Measurements from ENCODE around the gene MAPK10.
A peak's percentile ranks its signal among the peaks of the same experiment; 100 is the strongest.

Gene MAPK10

DNA sequence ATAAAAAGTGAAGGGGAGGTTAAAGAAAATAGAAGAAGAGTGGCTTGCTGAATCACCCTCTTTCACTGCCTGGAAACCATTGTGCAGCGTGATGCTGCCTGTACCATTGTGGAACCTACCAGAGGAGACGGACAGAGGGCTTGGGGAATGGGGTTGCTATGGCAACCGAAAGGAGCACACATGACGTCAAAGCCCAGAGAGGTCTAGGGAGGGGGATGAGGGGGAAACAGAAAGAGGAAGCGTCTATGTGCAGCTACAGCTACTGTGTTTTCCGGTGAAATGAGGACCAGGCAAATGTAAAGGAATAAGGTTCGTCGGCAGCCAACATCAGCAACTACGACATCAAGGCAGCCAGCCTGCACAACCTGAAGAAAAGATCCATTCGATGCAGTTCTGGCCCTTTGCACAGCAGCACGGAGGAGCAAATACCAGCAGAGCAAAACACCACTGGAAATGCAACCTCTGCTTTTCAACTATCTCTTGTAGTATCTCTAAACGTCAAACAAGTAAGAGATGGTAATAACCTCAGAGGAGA, at the start of gene MAPK10:
Gene MAPK10 (minus strand): TSS at position 110 of the 535 bp plus-strand sequence.
- peak; percentile 90 for DNase-seq

DNA sequence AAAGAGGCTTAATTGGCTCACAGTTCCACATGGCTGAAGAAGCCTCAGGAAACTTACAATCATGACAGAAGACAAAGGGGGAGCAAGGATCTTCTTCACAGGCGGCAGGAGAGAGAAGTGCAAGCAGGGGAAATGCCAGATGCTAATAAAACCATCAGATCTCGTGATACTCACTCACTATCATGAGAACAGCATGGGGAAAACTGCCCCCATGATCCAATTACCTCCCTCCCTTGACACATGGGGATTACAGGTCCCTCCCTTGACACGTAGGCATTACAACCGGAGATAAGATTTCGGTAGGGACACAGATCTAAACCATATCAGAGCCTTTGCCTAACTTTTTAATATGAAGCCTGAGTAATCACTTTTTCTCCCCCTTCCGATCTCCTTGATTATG, 43.7 kb upstream of the MAPK10 start:
- DNase-seq: no peak

DNA sequence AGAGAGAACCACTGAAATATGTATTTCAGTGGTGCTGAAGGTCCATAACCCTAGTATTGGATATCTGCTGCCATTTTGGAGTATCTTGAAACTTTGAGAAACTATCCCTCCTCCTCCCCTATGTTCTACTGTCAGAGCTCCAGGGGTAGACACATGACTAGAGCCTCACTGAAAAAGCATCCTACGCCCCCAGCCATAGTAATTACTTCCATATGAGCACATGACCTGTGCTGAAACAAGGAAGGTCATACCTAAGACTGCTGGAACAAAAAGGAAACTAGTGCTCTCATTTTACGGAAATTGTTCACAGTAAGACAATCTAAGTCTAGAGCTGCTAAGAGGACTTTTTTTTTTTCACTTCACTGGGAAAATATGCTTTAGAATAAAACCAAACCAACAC, 42.0 kb upstream of the MAPK10 start:
- DNase-seq: no peak

DNA sequence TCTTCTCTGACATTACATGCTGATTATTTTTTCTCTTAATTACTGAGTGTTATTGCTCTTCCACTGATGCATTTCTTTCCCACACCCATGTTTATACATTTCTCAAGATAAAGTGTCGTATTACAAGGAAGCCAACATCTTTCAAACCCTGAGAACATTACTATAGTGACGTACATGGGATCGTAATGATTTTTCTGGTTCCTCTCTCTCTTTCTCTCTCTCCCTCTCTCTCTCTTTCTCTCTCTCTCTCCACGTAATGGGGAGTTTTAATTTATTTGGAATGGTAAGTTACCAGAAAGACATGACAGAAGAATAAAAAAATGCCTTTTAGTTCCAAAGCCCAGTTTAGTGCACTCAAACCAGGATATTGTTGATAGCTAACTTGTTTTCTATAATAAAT, 40.4 kb upstream of the MAPK10 start:
- DNase-seq: no peak

DNA sequence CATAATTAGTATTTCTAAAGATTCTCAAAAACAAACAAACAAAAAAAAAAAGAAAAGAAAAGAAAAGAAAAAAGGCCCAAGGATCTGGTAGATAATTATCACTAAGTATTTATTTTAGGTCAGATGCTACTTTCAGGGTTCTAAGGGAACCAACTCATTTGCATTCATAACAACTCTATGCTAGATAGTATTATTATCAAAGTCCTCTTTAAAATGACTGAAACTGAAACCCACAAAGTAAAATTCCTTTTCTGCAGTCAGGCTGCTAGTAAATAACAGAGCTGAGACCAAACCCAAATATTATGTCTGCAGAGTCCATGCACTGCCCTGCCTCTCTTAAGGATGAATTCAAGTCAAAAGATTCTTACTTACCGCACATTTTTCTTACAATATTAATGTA, 38.3 kb upstream of the MAPK10 start:
- no peak for DNase-seq

DNA sequence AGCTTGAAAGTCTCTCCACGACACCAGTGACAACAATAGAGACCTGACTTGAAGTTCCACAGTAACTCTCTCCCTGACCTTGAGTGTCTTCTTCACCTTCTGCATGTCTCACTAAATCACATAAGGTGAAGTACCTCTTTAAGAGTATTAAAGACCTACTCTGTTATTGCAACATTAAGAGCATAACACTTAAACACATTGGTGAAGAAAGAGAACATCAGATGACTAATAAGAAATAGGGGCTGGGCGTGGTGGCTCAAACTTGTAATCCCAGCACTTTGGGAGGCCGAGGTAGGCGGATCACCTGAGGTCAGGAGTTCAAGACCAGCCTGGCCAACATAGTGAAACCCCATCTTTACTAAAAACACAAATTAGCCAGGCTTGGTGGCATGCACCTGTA, 33.9 kb upstream of the MAPK10 start:
- DNase-seq: no peak

DNA sequence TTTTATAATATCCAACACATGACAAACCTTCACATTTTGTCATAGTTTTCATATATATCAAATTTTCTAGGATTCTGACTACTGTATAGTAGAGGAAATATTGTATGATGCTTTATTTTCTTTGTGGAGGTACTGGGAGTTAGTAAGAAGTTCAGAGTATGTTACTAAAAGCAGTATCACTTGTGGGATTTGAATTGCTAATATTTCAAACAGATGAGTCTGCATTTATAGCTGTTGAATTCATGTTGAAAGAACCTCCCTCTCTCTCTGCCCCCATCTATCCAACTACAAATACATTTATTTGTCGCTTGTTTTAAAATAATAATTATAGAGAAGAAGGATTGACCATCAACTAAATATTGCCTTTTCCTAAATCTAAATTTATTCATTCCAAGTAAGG, 29.8 kb upstream of the MAPK10 start:
- DNase-seq: no peak

DNA sequence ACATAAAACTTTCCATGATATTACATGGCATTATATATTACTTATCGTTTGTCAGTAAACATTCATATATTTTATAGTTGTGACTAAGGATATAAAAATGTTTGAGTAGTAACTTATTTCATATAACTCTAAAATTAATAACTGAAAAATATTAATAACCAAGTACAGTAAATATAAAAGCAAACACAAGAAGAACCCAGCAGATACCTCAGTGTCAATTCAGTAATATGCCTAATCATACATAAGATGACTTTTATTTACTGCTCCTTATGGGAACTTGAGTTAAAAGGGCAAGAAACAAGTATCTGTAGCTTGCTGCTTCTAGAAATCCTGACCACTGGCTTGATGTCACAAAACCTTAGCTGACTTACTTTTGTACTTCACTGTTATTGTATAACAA, 28.4 kb upstream of the MAPK10 start:
- no peak for DNase-seq

DNA sequence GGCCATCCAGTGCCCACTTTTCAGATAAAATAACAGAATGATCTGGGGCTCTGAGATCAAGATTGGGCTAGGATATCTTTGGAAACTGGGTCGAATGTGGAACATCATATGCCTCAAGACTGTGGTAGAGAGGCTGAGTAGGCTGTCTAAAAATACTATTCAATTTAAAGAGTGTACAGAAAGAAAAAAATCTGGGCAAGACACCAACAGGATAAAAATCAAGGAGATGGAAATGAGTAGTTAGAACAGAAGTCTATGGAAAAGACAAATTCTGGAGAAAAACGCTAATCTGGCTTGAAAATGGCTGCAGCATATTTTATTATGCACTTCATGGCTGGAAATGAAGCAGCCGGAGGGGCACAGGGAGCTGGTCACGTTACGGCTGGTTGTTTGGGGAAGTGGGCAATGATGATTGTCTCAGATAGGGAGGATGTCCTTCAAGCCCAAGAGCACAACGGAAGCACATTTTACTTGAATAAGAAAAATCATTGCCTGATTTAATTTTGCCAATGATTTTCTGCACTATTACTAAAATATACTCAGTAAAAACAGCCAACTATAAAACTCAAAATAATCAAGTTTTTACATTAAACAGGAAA, 27.1 kb upstream of the MAPK10 start:
- no peak for DNase-seq

DNA sequence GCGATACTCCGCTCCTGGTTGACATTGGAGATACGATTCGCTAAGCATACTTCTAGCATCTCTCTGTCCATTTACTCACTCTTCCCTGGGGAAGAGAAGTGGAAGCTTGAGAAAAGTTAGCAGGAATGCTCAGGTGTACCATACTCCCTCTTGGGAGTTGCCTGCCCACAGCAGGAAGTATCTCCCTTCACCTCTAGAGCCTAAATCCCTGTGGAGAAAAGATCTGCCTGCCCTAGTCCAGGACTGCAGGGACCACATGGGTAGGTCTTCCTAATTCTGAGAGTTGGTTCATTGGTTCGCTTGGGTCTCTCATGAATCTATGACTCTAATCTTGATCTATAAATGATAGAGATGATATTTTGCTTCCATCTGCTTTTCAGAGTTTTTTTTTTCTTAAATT, 26.3 kb upstream of the MAPK10 start:
- no peak for DNase-seq

DNA sequence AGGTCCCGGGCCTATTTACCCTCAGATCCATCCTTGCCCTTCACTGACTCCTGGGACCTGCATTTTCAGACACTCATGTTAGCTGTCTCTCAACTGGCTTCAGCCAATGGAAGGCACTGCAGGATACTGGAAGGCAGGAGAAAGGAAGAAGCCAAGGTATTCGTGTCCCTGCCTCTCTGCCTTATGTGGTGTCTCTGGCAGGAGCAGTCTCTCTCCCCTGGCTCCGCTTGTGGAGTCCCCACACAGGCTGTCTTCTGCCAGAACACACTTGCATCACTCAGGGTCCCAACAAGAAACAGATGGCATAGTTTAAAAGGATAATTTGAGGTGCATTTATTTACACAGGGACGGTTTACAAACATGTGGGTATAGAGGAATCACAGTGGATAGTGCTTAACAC, 21.6 kb upstream of the MAPK10 start:
- DNase-seq: no peak

DNA sequence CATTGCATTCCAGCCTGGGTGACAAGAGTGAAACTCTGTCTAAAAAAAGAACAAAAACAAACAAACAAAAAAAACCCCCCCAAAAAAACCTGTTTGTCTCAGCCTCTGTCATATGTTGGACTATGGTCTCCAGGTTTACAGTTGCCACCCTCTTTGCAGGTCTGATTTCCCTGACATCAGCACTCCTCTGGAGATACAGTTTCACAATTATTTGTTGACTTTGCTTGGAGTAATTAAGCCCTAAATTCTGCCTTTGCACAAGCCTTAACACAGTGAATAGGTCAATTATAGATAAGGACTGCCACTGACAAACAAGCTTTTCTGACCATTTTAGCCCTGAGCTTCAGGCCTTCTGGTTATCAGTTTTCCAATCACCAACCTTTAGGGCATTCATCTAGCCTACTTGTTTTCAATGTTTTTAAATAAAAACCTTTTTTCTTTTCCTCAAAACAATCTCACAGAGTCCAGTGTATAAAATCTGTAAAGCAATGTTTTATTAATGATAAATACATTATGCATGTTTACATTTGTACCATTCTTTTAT, 20.4 kb upstream of the MAPK10 start:
- no peak for DNase-seq

DNA sequence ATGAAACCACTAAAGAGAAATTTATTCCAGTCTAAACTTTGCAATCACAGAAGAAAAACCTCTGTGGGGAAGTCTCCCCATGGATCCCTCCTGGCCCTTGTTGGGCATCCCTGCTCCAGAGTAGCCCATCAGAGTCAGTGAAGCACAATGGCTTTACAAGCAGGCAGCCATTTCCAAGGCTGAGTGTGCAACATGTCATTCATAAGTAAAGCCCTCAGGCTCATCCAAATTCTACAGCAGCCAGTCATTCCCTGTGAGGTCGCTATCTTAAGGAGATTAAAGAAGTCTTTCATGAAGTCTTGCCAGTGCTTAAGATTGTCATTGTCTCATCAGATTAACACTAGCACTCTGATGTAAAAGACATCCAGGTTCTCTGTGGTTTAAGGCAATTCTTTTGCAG, 17.0 kb upstream of the MAPK10 start:
- no peak for DNase-seq

DNA sequence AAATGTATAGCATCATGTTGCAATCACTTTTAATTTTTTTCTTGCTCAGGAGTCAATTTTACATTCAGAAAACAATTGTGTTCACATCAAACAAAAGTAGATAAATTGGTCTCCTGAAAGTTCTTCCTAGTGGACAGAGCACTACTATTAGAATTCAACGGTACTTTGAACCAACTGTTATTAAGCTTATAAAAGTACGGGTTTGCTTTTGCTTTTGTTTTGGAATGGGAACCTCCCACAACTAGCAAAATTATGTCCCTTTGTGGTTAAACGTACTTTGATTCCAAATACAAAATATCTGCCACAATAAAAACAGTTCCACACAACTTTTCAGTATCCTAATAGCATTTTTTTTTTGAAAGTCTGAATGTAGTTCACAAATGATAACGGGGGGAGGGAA, 8.6 kb upstream of the MAPK10 start:
- DNase-seq: no peak

DNA sequence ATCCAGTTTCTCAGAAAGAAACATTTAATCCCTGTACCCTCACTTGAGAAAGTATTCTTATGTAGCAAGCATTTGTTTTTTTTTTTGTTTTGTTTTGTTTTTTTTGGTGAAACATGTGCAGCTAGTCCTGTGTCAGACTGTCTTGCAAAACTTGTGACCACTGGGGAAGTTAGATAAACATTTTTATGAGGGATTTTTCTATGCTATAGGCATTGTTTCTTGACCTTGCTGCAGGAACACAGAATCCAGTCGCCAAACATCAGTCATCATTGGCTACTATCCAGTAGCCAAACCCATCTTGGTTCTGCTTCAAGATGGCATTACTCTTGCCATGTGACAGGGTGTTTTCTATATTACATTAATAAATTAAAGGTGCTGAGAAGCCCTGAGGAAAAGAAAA, 7.7 kb upstream of the MAPK10 start:
- no peak for DNase-seq

DNA sequence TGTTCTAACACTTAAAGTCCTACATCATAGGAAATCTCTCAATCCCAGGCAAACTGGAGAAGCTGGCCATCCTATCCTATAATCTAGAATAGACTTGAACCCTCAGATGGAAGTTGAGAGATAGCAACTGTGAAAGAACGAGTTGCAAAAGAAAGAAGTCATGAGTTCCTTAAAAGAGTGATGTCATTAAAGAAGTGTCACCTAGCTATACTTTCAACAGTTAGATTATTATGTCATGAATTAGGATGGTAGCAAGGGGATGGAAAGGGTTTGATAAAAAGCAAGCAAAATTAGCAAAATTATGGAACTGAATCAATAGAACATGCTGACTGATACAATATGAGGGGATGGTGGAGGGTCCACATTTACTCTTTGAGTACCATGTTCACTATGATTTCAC, 7.1 kb upstream of the MAPK10 start:
- no peak for DNase-seq

DNA sequence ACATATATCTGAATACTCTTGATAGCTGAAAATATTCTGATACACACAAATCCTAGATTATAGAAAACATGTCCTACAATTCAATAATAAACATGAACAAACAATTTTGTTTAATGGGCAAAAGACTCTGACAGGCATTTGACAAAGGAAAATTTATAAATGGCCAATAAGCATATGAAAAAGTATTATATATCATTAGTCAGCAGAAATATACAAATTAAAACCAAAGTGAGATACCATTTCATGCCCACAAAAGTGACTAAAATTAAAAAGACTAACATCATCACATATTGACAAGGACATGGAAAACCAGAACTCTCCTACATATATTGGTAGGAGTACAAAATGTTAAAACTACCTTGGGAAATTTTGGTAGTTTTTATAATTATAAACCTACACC, 2.7 kb upstream of the MAPK10 start:
- no peak for DNase-seq

DNA sequence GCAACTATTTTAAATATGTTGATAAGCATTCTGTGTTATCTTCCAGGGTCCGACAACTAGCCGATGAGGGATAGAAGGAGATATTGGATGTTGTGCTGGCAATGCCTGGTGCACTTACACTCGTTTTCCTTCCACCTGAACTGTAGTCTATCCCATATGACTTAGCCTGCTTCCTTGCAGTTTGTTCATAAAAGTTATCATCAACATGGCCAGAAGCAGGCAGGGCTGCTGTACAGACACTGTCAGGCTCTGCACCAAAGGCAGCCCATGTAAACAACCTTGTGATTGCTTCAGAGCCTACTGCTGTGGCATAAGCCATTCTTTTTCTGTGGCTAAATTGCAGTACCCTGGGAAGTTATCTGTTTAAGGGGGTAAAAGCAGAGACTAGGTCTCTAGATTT, 1.6 kb downstream of the MAPK10 start:
- DNase-seq: no peak

DNA sequence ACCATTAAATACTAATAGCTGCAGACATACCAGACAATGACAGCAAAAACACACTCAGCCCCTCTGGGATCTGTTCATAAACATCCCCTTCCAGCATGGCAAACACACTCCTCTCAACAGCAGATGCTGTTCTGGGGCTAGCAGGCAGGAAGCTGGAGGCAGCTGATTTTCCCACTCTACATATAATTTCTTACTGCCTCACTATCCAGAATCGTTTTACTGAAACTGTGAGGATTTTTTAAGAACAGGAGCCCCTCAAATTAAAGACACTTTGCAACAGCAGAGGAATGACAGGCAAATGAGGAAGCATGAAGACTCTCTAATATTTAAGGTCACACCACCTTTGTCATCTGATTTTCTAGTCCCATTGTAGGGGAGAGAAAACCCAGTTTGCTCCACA, 2.2 kb downstream of the MAPK10 start:
- DNase-seq: no peak

DNA sequence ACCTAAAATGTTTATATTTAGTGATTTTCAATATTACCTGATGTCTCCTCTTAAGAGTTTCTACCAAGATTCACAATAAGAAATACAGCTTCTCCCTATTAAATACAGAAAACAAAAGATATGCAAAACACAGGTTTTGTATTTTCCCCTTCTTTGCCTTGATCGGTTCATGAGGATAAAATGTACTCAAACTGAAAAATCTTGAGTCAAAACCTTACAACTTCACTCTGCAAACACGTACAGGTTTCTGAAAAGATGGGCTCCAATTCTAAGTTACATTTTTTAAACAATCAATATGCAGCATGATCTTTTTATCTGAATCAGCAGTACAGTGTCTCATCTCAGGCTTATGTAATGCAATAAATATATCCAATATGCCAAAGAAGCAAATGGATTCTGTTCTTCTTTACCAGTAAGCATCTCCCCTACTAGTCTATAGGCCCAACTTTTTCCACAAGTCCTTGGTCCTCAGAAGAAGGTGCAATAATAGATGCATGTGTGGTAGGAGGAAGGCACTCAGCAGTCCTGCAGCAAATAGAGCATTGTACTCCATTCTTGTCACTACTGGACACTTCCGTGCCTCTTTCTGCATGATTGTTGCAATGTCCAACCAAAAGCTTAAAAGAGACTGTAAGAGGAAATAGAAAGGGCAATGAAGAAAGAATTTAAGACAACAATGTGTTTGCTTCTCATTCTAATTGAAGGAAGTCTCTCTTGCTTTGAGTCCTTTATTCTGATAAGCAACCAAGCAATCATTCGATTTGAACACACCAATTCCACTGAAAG, 3.2 kb downstream of the MAPK10 start:
- DNase-seq: no peak

DNA sequence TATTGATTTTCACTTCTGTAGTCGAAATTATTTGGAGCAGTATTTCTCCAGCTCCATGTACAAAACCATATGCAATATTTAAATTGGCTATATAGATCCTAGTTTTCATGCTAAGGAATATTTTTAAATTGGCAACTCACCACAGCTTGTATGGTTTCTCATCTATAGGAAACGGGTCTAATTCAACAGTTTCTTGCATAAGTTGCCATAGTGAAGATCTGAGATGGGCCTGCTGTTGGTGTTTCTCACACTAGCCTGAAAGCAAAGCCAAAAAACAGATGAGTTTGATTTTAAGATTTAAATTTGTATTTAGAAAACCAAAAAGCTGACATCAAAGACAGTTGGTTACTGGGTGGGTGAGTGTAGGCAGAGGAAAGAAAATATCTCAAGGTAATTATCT, 5.5 kb downstream of the MAPK10 start:
- DNase-seq: no peak

DNA sequence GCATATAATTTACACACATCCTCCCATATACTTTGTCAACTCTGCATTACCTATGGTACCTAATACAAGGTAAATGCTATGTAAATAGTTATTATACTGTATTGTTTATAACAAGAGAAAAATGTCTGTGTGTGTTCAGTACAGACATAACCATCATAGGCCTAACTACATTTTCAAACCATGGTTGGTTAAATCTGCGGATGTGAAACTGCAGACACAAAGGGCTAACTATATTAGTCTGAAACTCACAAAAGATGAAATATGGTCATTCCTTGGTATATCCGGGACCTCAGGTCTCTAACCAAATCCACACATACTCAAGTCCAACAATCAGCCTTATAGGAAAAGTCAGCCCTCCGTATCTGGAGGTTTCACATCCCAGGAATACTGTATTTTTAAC, 13.5 kb downstream of the MAPK10 start:
- DNase-seq: no peak

DNA sequence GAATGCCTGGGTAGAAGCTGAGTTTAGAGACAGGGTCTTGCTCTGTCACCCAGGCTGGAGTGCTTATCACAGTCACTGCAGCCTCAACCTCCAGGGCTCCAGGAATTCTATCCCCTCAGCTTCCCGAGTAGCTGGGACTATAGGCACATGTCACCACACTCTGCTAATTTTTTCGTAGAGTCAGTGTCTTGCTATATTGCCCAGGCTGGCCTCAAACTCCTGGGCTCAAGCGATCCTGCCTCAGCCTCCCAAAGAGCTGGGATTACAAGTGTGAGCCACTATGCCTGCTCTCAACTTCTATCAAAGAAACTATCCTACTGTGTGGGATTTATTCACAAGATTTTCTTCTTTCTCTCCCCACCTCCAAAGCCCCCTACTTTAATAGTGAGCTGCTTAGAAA, 15.7 kb downstream of the MAPK10 start:
- DNase-seq: no peak

DNA sequence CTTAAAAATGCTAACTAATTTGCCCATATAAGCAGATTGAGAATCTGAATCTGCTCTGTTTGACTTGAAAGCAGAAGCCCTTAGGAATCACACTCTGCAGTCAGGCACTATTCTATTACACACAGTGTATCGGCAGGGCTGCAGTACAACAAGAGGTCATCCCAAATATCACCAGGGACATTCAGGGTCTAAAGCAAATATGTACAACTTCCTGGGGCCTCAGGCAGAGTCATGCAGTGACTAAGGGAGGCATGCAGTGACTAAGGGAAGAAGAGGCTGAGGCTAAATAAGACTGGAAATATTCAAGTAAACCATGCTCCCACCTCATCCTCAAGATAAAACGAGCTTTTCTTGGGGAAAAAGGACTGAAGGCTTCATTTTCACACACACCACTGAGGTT, 20.9 kb downstream of the MAPK10 start:
- DNase-seq: no peak

DNA sequence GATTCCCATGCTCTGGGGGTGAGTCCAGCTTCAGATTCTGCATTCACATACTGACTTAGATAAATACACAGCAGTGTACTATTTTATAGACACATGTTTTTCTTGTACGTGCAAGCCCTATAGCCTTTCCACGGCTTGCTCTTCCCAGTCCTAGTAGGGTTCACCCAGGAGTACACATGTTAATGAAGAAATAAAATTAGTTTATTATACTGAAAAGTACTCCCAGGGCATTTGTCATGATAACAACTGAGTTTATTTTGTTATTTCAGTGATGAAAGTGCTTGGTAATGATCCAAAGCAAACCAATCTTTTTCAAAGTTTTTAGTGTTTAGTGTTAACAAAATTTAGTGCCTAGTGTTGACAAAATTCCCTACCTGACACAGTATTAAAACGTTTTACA, 21.3 kb downstream of the MAPK10 start:
- DNase-seq: no peak
